Stimulated activated CD8-positive, alpha-beta memory T cell treated with anti-CD3 and anti-CD28 coated beads, Interleukin-15, amount 100 ng/mL, for 1 hour (primary cell): Measurements from ENCODE around the gene GRIN3B.
"Not testable (repeated sequence)": the region's sequence is repeated elsewhere in the genome, so short reads cannot be mapped to it uniquely, and the experiment has no call there.

ENCODE experiments used
- DNase-seq: peaks from one replicate; pipeline ENCODE4 v3.0.0-alpha.2; 2020; ENCODE audit warnings: low read depth

Gene GRIN3B

DNA sequence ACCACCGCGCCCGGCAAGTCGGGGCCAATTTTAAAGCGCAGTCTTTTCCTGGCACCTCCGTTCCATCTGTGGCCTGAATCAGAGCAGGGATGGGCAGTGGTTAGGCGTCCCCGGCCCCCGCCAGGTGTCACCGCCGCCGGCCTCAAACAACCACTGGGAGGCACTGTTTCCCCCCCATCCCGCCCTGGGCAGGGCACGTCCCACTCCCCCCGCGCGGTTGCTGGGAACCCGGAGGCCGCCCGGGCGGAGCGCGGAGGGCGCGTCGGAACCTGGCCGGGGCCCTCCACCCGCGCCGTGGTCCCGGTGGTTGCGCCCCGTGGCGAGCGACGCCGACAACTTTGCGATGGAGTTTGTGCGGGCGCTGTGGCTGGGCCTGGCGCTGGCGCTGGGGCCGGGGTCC is at the start of gene GRIN3B:
Gene GRIN3B (plus strand): TSS at position 325 of the 400 bp plus-strand sequence. CDS start 19 bp downstream, at position 344.
- DNase-seq: no peak

DNA sequence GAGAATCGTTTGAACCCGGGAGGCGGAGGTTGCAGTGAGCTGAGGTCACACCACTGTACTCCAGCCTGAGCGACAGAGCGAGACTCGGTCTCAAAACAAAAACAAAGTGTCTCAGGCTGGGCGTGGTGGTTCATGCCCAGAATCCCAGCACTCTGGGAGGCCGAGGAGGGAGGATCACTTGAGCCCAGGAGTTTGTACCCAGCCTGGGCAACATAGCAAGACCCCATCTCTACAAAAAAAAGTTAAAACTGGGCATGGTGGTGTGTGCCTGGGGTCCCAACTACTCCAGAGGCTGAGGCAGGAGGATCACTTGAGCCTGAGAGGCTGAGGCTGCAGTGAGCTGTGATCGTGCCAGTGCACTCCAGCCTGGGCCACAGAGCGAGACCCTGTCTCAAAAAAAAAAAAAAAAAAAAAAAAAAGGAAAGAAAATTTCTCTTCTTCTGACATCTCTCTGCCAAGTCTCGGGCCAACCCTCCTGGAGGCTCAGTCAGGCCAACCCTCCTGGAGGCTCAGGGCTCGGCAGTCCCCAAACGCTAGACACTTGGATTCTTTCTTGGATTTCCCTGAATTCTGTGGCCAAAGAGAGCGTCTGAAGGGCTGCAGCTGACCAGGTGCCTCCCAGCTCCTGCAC is 48.1 kb upstream of the GRIN3B start:
- no peak for DNase-seq

DNA sequence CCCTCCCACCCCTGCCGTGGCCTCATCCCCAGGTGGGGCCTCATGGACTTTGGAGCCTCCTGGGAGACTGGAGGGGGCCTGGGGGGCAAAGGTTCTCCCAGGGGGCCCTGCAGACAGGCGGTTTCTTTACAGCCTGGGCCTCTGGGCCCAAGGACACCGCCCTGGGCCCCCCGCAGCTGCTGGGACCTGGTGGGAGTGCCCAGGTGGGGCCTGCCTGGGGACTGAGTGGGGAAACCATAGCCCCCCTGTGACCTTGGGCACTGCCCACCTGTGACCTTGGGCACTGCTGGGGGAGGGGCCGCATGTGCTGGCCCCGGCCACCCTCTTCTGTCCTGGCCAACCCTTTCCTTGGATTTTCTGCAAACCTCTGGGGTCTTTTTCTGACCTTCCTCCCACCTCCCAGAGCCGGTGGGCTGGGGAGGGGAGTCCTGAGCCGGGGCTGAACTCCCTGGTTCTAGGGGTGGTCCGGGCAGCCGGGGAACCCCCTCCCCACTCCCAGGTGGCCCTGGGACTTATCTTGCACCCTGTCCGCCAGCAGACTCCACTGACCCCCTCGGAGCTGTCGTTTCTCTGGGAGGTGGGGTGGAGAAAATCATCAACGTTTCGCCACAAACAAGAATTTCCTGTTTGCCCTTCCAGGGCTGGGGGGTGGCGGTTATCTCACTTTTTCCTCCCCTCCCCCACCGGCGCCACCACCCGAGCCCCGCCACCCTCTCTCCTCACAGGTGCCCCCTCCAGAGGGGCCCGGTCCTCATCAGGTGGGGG is 47.4 kb upstream of the GRIN3B start:
- no peak for DNase-seq

DNA sequence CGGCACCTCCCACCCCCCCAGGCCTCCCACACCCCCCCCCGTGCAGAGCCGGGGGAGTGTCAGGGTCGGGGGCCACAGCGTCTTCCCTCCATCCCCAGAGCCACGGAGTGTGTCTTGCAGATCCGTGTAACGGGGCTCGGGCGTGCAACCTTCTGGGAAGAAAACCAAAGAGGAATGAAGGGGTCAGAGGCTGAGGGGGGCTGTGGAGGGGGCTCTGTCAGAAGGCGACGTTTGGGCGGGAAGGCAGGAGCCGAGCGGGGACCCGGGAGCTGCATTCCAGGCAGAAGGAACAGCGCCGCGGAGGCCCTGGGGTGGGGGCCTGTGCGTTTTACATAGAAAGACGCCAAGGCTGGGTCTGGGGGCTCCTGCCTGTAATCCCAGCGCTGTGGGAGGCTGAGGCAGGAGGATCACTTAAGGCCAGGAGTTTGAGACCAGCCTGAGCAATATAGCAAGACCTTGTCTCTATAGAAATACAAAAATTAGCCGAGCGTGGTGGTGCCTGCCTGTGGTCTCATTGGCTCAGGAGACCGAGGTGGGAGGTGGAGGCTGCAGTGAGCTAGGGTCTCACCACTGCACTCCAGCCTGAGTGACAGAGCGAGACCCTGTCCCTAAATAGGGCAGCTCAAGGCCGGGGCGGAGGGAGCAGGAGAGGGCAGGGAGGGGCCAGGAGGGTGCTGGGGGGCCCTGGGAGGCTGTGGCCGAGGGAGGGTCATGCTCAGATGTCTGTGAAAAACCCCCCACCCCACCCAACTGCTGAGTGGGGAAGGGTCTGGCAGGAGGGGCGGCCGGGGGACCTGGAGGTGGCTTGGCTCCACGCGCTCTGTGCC is 46.6 kb upstream of the GRIN3B start:
- DNase-seq: no peak

DNA sequence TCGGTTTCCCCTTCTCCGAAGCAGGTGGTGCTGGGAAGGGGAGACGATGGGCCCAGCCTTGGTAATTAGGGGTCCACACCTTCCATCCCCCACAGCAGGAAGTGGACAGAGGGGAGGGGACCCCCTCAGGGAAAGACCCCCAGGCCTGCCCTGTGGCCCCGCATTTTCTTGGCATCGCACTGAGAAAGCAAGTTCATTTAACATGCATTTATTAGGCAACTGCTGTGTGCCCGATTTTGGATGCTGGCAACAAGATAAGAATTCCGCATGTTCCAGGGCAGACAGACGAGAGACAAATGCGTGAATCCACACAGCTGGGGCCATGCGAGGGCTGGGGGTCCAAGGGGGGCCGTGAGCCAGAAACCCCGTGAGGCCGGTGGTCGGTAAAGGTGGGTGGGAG is 45.9 kb upstream of the GRIN3B start:
- no peak for DNase-seq

DNA sequence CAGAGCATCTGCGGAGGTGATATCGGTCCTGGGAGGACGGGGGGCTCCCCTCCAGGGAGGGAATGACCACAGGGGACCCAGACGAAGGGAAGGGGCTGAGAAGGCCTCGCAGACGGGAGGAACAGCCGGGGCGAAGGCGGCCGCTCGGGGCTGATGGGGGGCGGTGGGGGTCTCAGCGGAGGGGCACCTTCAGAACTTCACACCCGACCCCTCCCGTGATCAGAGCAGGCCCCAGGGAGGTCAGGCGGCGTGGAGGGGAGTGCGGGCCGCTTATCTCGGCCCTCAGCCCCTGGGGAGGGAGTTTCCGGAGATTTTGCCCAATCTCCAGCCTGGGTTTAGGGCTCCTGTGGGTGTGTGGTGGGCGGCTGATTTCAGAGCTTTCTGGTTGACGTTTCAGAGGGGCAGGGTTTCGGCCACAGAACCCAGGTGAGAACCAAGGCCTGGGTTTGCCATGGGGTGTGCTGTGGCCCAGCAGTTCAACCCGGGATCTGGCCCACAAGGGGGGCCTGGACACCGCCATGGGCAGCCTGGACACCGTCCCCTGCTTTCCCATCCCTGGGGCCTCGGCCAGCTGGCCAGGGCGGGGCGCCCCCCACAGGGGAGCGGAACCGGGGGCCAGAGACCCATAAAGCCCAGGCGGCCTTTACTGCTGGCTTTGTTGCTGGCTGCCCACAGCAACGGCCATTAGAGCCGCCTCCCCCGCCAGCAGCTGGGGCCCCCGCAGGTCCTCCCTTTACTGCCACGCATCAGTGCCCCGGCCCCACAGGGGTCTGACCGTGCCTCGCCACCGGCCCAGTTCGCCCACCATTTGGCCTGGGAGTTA is 45.3 kb upstream of the GRIN3B start:
- DNase-seq: no peak

DNA sequence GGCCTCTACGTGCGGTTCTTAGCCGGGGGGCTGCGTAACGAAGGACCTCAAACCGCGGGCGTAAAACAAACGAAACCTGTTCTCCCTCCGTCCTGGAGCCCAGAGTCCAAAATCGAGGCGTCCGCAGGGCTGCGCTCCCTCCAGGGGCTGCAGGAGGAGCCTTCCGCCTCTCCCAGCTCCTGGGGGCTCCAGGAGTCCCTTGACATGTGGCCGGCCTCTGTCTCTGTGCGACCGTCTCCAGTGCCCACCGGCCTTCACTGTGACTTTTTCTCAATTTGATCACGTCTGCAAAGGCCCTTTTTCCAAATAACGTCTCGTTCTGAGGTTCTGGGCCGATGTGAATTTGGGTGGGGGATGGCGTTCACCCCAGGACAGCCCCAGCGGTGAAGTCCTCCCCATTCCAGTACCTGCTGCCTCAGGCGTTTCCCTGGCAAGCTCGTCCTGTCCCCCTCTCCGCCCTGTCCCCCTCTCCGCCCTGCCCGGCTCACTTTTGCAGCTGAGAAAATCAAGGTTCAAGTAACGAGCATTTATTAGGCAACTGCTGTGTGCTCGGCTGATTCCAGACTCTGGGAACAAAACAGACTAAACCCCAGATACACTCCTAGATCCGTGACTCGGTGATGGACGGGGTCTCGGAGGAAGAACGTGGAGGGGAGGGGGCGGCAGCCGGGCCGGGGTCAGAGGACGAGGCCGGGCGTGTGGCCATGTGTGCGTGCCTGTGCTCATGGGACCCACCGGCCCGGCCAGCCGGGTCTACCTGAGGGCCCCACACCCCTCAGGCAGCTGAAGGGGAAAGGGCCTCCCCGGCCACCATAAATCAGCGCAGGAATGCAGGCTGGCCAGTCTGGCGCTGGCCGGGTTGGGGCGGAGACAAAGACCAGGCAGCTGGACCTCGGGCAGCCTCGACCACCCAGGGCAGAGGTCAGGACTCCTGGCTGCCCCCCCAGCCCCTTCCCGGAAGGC is 44.1 kb upstream of the GRIN3B start:
- DNase-seq: no peak

DNA sequence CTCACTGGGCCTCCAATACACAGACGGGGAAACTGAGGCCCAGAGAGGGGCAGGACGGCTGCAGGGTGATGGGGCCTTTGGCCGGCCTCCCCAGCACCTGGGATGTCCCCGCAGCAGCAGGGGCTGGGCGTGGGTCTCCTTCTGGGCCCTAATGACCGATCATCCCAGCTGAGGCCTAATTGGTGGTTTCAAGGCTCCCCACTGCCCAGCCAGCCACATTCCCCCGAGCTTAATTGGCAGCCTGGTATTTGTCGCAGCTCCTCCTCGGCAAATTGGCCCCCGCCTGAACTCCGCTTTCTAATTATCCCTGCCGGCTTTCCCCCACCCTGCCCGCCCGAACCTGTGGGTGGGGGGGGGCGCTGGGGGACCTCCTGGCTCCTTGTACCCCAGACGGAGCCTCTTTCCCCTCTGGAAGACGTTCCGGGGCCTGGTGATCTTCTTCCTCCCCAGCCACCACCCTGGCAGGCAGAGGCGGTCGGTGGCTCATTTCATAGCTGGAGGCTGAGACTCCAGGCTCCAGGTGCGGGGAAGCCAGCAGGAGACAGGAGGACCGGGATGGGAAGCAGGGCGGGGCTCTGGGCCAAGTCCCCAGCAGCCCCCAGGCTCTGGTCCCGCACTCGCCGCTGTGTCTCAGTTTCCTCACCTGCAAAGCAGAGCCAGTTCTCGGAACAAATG is 43.3 kb upstream of the GRIN3B start:
- DNase-seq: no peak

GRCh38 chr19:957578-957977 is 42.6 kb upstream of the GRIN3B start:
- DNase-seq: not testable (repeated sequence)

DNA sequence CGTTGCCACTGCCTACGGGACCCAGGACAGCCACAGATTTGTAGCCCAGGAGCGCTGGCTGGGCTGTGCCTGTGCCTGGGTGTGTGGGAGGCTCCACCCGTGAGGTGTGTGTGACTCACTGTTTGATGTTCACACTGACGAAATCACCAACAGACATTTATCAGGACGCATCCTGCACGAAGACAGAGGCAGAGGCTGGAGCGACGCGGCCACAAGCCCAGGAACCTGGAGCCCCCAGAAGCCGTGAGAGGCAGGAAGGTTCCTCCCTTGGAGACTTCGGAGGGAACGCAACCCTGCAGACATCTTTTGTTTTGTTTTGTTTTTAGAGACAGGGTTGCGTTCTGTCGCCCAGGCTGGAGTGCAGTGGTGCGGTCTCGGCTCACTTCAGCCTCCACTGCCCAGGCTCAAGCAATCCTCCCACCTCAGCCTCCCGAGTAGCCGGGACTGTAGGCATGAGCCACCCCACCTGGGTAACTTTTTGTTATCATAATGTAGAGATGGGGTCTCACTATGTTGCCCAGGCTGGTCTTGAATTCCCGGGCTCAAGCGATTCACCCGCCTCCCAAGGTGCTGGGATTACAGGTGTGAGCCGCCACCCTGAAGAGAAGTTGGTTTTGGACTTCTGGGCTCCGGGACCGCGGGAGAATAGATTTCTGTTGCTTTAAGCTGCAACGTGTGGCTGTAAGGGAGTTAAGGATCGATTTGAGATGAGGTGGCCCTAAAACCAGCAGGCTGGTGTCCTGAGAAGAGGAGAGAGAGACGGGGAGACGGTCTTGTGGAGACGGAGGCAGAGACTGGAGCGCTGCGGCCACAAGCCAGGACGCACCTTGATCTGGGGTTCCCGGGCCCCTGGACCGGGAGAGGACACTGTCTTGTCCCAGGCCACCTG is 41.0 kb upstream of the GRIN3B start:
- DNase-seq: no peak

GRCh38 chr19:960020-960419 is 40.2 kb upstream of the GRIN3B start:
- no peak for DNase-seq

GRCh38 chr19:960601-960938 is 39.6 kb upstream of the GRIN3B start:
- no peak for DNase-seq

- DNase-seq: no peak
Observed at GRCh38 chr19:961866-962620, 38.2 kb upstream of the GRIN3B start.

- no peak for DNase-seq
Observed at GRCh38 chr19:962683-963400, 37.4 kb upstream of the GRIN3B start.

DNA sequence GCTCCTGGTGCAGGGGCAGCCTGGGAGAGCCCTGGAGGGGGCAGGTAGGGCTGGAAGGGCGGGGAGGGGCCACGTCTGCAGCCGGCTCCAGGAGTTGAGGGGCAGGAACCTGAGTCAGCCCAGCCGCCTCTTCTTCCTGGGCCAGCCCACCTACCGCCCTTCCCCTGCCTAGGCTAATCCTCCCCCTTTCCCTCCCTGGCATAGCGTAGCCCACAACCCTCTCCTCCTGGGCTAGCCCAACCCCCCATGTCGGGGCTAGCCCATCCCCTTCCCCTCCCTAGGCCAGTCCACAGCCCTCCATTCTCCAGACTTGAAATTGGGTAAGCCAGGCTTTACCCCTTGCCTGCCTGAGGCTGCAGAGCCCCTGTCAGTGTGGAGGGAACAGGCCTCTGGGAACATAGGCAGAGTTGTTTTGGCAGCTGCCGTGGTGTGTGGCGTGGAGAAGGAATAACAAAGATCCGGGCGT is 36.7 kb upstream of the GRIN3B start:
- DNase-seq: no peak

GRCh38 chr19:964116-964520 is 36.1 kb upstream of the GRIN3B start:
- no peak for DNase-seq

- DNase-seq: no peak
Observed at GRCh38 chr19:964761-965694, 35.2 kb upstream of the GRIN3B start.
